Gastroesophageal sphincter (tissue), 3 donors: Measurements from ENCODE around the gene RPL27A.

Experiments
- CTCF ChIP-seq, 4 experiments: fragments of 200-600 bp in 2 of 4; fragments of 450-650 bp in 2 of 4; sonication (generic) in 1 of 4; IDR thresholded peaks; one replicate each; pipeline ENCODE4 v1.5.1; 2017 to 2019; ENCODE audit warnings: antibody characterized with exemption in 4 of 4, mild to moderate bottlenecking in 2 of 4, moderate library complexity in 2 of 4
- POLR2AphosphoS5 ChIP-seq: sonication (generic); formaldehyde crosslinking; IDR thresholded peaks from one replicate; pipeline ENCODE4 v1.6.1; 2017; ENCODE audit warnings: antibody characterized with exemption

GRCh38 chr11:8735094-8735493 lies 52.5 kb downstream of the RPL27A start:
- TF ChIP-seq POLR2AphosphoS5 (no peak), CTCF (IDR thresholded peaks at IDR 0.05) (no peak)
